ENCODE data around the gene CISD1. TPM values are rescaled to one million over a fixed set of nuclear protein-coding genes. Genes with fewer than 3 reads are reported as not detected.
"Not testable (repeated sequence)": the region's sequence is repeated elsewhere in the genome, so short reads cannot be mapped to it uniquely, and the experiment has no call there.

CISD1 gene
- polyA plus RNA-seq (ENCODE audit: insufficient read length), result 56.1 TPM
- long read RNA-seq, donor 1, transcript CISD1-201 (3 exons, 2,479 nt), result major isoform, 54 of 67 reads
- long read RNA-seq, donor 1, partial matches to known transcripts, result 13 of 67 reads
- long read RNA-seq, donor 1, other reads (novel, unspliced or antisense), result 0 of 67 reads
- long read RNA-seq, donor 2, transcript CISD1-201 (3 exons, 2,479 nt), result major isoform, 44 of 44 reads
- long read RNA-seq, donor 2, partial matches to known transcripts, result 0 of 44 reads
- long read RNA-seq, donor 2, other reads (novel, unspliced or antisense), result 0 of 44 reads
- long read RNA-seq, donor 3, transcript CISD1-201 (3 exons, 2,479 nt), result major isoform, 37 of 47 reads
- long read RNA-seq, donor 3, partial matches to known transcripts, result 10 of 47 reads
- long read RNA-seq, donor 3, other reads (novel, unspliced or antisense), result 0 of 47 reads
- long read RNA-seq, donor 4, partial matches to known transcripts, result 6 of 8 reads
- long read RNA-seq, donor 4, other reads (novel, unspliced or antisense), result 0 of 8 reads
- long read RNA-seq, donor 5, transcript CISD1-201 (3 exons, 2,479 nt), result major isoform, 84 of 101 reads
- long read RNA-seq, donor 5, partial matches to known transcripts, result 17 of 101 reads
- long read RNA-seq, donor 5, other reads (novel, unspliced or antisense), result 0 of 101 reads
- long read RNA-seq, donor 6, transcript CISD1-201 (3 exons, 2,479 nt), result major isoform, 40 of 60 reads
- long read RNA-seq, donor 6, partial matches to known transcripts, result 20 of 60 reads
- long read RNA-seq, donor 6, other reads (novel, unspliced or antisense), result 0 of 60 reads
- long read RNA-seq, donor 7, transcript CISD1-201 (3 exons, 2,479 nt), result major isoform, 83 of 83 reads
- long read RNA-seq, donor 7, partial matches to known transcripts, result 0 of 83 reads
- long read RNA-seq, donor 7, other reads (novel, unspliced or antisense), result 0 of 83 reads
- long read RNA-seq, donor 8, transcript CISD1-201 (3 exons, 2,479 nt), result major isoform, 36 of 36 reads
- long read RNA-seq, donor 8, partial matches to known transcripts, result 0 of 36 reads
- long read RNA-seq, donor 8, other reads (novel, unspliced or antisense), result 0 of 36 reads

GRCh38 chr10:58268946-58269781 is at the start of gene CISD1:
CISD1 (plus strand) TSS chr10:58269162; CDS start chr10:58269274, 112 bp downstream.
- peak; percentile 97 for DNase-seq

- no peak for DNase-seq
Measured at GRCh38 chr10:58219875-58220274, 49.1 kb upstream of the CISD1 start.

GRCh38 chr10:58220769-58221451 is 48.1 kb upstream of the CISD1 start:
- no peak for DNase-seq

GRCh38 chr10:58225654-58226053 is 43.3 kb upstream of the CISD1 start:
- DNase-seq, result no peak

- not testable (repeated sequence) for DNase-seq
Measured at GRCh38 chr10:58229856-58230255, 39.1 kb upstream of the CISD1 start.

GRCh38 chr10:58237014-58237834 is 31.7 kb upstream of the CISD1 start:
- no peak for DNase-seq

- no peak for DNase-seq
Measured at GRCh38 chr10:58239561-58240169, 29.3 kb upstream of the CISD1 start.

GRCh38 chr10:58240531-58240930 is 28.4 kb upstream of the CISD1 start:
- no peak for DNase-seq

GRCh38 chr10:58241346-58241745 is 27.6 kb upstream of the CISD1 start:
- no peak for DNase-seq

GRCh38 chr10:58243269-58243668 is 25.7 kb upstream of the CISD1 start:
- DNase-seq, result no peak

GRCh38 chr10:58243801-58244200 is 25.2 kb upstream of the CISD1 start:
- not testable (repeated sequence) for DNase-seq

GRCh38 chr10:58244242-58244641 is 24.7 kb upstream of the CISD1 start:
- DNase-seq, result not testable (repeated sequence)

- not testable (repeated sequence) for DNase-seq
Measured at GRCh38 chr10:58244666-58245065, 24.3 kb upstream of the CISD1 start.

GRCh38 chr10:58253184-58253583 is 15.8 kb upstream of the CISD1 start:
- DNase-seq, result no peak

- no peak for DNase-seq
Measured at GRCh38 chr10:58254644-58255043, 14.3 kb upstream of the CISD1 start.

GRCh38 chr10:58256013-58256780 is 12.8 kb upstream of the CISD1 start:
- DNase-seq, result not testable (repeated sequence)

- DNase-seq, result no peak
Measured at GRCh38 chr10:58258977-58259692, 9.8 kb upstream of the CISD1 start.

- DNase-seq, result no peak
Measured at GRCh38 chr10:58260334-58260733, 8.6 kb upstream of the CISD1 start.

All from left kidney (tissue), 8 donors.